ENCODE results near the gene VTI1B. TPM values are rescaled to one million over a fixed set of nuclear protein-coding genes. Genes with fewer than 3 reads are reported as not detected.
"Not testable (repeated sequence)": the region's sequence is repeated elsewhere in the genome, so short reads cannot be mapped to it uniquely, and the experiment has no call there.

Gene VTI1B
- polyA plus RNA-seq, 1 donor (not counting 4 experiments of a cell fraction or from before 2014, with no cell fraction given): 94.4 TPM

- Histone ChIP-seq H3K9me1 (ENCODE audit: control insufficient read depth, extremely low read depth, insufficient read depth, low read length) (no peaks in the 10 kb centered on the region), H3K4me1 (ENCODE audit: control insufficient read depth, extremely low read depth, insufficient read depth, low read length) (peaks cover 11% of the 10 kb centered on the region), H3K9me3 (ENCODE audit: control insufficient read depth, low read depth, low read length) (no peaks in the 10 kb centered on the region), H3K79me2 (ENCODE audit: control insufficient read depth, insufficient read depth, low read length) (no peaks in the 10 kb centered on the region), H2AFZ (ENCODE audit: control insufficient read depth, low read length) (no peak overlapping the region), H3K4me3 (ENCODE audit: control insufficient read depth in 2 of 3, extremely low read depth in 1 of 3, insufficient read depth in 2 of 3, low read depth in 1 of 3, low read length in 3 of 3) (no peak overlapping the region), H3K27me3 (ENCODE audit: control insufficient read depth, extremely low read depth, insufficient read depth, low read length) (no peaks in the 10 kb centered on the region), H3K36me3 (ENCODE audit: control insufficient read depth in 2 of 2, extremely low read depth in 1 of 2, insufficient read depth in 2 of 2, low read length in 2 of 2) (peaks cover 0 to 4% of the 10 kb centered on the region in 2 experiments), H3K4me2 (ENCODE audit: control insufficient read depth, extremely low read depth, insufficient read depth, low read depth, low read length) (no peak overlapping the region), H3K27ac (ENCODE audit: control insufficient read depth, insufficient read depth, low read length) (no peak overlapping the region), H4K20me1 (ENCODE audit: control insufficient read depth, extremely low read depth, insufficient read depth, low read length) (no peaks in the 10 kb centered on the region), H3K9ac (ENCODE audit: control insufficient read depth, extremely low read depth, insufficient read depth, low read length) (no peak overlapping the region)
- DNase-seq (ENCODE audit: low read depth, low spot score): no peak
- dilution Hi-C loops (cut with MboI; ENCODE audit: extremely low pct_ligation_motif_present, low sequenced_read_pairs): no loop called here
- no peak for FAIRE-seq
- TF ChIP-seq, protein P1, sequence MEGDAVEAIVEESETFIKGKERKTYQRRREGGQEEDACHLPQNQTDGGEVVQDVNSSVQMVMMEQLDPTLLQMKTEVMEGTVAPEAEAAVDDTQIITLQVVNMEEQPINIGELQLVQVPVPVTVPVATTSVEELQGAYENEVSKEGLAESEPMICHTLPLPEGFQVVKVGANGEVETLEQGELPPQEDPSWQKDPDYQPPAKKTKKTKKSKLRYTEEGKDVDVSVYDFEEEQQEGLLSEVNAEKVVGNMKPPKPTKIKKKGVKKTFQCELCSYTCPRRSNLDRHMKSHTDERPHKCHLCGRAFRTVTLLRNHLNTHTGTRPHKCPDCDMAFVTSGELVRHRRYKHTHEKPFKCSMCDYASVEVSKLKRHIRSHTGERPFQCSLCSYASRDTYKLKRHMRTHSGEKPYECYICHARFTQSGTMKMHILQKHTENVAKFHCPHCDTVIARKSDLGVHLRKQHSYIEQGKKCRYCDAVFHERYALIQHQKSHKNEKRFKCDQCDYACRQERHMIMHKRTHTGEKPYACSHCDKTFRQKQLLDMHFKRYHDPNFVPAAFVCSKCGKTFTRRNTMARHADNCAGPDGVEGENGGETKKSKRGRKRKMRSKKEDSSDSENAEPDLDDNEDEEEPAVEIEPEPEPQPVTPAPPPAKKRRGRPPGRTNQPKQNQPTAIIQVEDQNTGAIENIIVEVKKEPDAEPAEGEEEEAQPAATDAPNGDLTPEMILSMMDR (optimal IDR thresholded peaks at IDR 0.05 in 1 of 3, IDR thresholded peaks at IDR 0.05 in 1 of 3, conservative IDR thresholded peaks at IDR 0.05 in 1 of 3; ENCODE audit: extremely low read depth in 1 of 3, insufficient read depth in 2 of 3, low read length in 3 of 3): no peak
- TF ChIP-seq EZH2 (IDR thresholded peaks at IDR 0.05; ENCODE audit: low read length): no peak
Measured at GRCh38 chr14:67627519-67627918, 46.9 kb downstream of the VTI1B start.

DNA sequence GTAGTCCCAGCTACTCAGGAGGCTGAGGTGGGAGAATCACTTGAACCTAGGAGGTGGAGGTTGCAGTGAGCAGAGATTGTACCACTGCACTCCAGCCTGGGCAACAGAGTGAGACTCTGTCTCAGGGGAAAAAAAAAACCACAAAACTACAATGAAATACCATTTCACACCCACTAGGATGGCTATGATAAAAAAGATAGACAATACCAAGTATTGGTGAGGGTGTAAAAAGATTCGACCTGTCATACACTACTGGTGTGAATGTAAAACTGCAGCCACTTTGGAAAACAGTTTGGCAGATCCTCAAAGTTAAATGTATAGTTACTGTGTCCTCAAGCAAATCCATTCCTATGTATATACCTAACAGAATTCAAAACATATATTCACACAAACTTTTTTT, 48.3 kb downstream of the VTI1B start:
- H4K20me1 ChIP-seq (ENCODE audit: control insufficient read depth, extremely low read depth, insufficient read depth, low read length); H2AFZ ChIP-seq (ENCODE audit: control insufficient read depth, low read length); dilution Hi-C loops (cut with MboI; ENCODE audit: extremely low pct_ligation_motif_present, low sequenced_read_pairs); H3K36me3 ChIP-seq (ENCODE audit: control insufficient read depth in 2 of 2, extremely low read depth in 1 of 2, insufficient read depth in 2 of 2, low read length in 2 of 2); H3K9ac ChIP-seq (ENCODE audit: control insufficient read depth, extremely low read depth, insufficient read depth, low read length); H3K9me3 ChIP-seq (ENCODE audit: control insufficient read depth, low read depth, low read length); H3K79me2 ChIP-seq (ENCODE audit: control insufficient read depth, insufficient read depth, low read length); H3K4me3 ChIP-seq (ENCODE audit: control insufficient read depth in 2 of 3, extremely low read depth in 1 of 3, insufficient read depth in 2 of 3, low read depth in 1 of 3, low read length in 3 of 3); H3K4me2 ChIP-seq (ENCODE audit: control insufficient read depth, extremely low read depth, insufficient read depth, low read depth, low read length); FAIRE-seq; H3K27me3 ChIP-seq (ENCODE audit: control insufficient read depth, extremely low read depth, insufficient read depth, low read length); H3K9me1 ChIP-seq (ENCODE audit: control insufficient read depth, extremely low read depth, insufficient read depth, low read length); DNase-seq (ENCODE audit: low read depth, low spot score); H3K27ac ChIP-seq (ENCODE audit: control insufficient read depth, insufficient read depth, low read length): not testable (repeated sequence)
- peaks cover 17% of the 10 kb centered on the region for H3K4me1 ChIP-seq (ENCODE audit: control insufficient read depth, extremely low read depth, insufficient read depth, low read length)

DNA sequence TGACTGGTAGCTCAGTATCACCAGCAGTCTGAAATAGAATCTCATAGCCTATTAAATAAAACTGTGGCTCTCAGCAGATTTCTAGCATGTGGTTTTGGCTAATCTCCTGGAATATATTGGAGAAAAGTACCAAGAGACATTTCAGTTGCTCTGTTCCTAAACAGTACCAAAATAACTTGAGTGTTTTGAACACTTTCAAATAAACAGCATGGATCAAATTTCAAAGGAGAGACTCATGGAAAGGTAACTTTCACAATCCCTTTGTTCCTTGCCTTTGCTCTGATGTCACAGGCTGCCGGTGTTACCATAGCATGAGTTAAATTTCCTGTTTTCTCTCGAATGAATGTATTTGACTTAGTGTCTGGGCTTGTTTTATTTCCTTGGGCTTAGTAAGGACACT, 51.3 kb downstream of the VTI1B start:
- no peaks in the 10 kb centered on the region for H3K9me1 ChIP-seq (ENCODE audit: control insufficient read depth, extremely low read depth, insufficient read depth, low read length)
- H3K27me3 ChIP-seq (ENCODE audit: control insufficient read depth, extremely low read depth, insufficient read depth, low read length): no peaks in the 10 kb centered on the region
- dilution Hi-C loops (cut with MboI; ENCODE audit: extremely low pct_ligation_motif_present, low sequenced_read_pairs): no loop called here
- H3K27ac ChIP-seq (ENCODE audit: control insufficient read depth, insufficient read depth, low read length): peak overlapping the region; percentile 92
- H4K20me1 ChIP-seq (ENCODE audit: control insufficient read depth, extremely low read depth, insufficient read depth, low read length): no peaks in the 10 kb centered on the region
- FAIRE-seq (peak; percentile 69), DNase-seq (ENCODE audit: low read depth, low spot score) (peak; percentile 30)
- peak overlapping the region; percentile 72 for H3K4me2 ChIP-seq (ENCODE audit: control insufficient read depth, extremely low read depth, insufficient read depth, low read depth, low read length)
- peaks cover 0 to 4% of the 10 kb centered on the region in 2 experiments for H3K36me3 ChIP-seq (ENCODE audit: control insufficient read depth in 2 of 2, extremely low read depth in 1 of 2, insufficient read depth in 2 of 2, low read length in 2 of 2)
- no peaks in the 10 kb centered on the region for H3K79me2 ChIP-seq (ENCODE audit: control insufficient read depth, insufficient read depth, low read length)
- TF ChIP-seq EZH2 (IDR thresholded peaks at IDR 0.05; ENCODE audit: low read length): no peak
- H3K9ac ChIP-seq (ENCODE audit: control insufficient read depth, extremely low read depth, insufficient read depth, low read length): peak overlapping the region; percentile 57
- peak overlapping the region in 2 of 3 experiments; percentile 27 to 36 for H3K4me3 ChIP-seq (ENCODE audit: control insufficient read depth in 2 of 3, extremely low read depth in 1 of 3, insufficient read depth in 2 of 3, low read depth in 1 of 3, low read length in 3 of 3)
- H3K9me3 ChIP-seq (ENCODE audit: control insufficient read depth, low read depth, low read length): no peaks in the 10 kb centered on the region
- H2AFZ ChIP-seq (ENCODE audit: control insufficient read depth, low read length): peak overlapping the region; percentile 27
- H3K4me1 ChIP-seq (ENCODE audit: control insufficient read depth, extremely low read depth, insufficient read depth, low read length): peaks cover 30% of the 10 kb centered on the region

Data from keratinocyte (primary cell).